Mesothelial cell of epicardium (in vitro differentiated cells): ENCODE results near the gene RAD51B. TPM values are rescaled to one million over a fixed set of nuclear protein-coding genes. Genes with fewer than 3 reads are reported as not detected.

ENCODE experiments used
- DNase-seq, 2 experiments: peaks; one replicate each; pipeline ENCODE4 v3.0.0; 2021; ENCODE audit warnings: low spot score in 2 of 2; ENCODE audit not compliant: unreplicated experiment in 2 of 2
- H3K27ac Mint-ChIP-seq: 2 replicates; pipeline ENCODE4 v1.8.0; 2021; ENCODE audit warnings: mixed read lengths
- H3K27me3 Mint-ChIP-seq: 2 replicates; pipeline ENCODE4 v1.8.0; 2021; ENCODE audit warnings: low read depth, mixed read lengths
- H3K36me3 Mint-ChIP-seq: 2 replicates; pipeline ENCODE4 v1.8.0; 2021; ENCODE audit warnings: mixed read lengths
- H3K4me1 Mint-ChIP-seq: 2 replicates; pipeline ENCODE4 v1.8.0; 2021; ENCODE audit warnings: mixed read lengths
- H3K4me3 Mint-ChIP-seq: 2 replicates; pipeline ENCODE4 v1.8.0; 2021; ENCODE audit warnings: mild to moderate bottlenecking, moderate library complexity, mixed read lengths
- H3K9me3 Mint-ChIP-seq: 2 replicates; pipeline ENCODE4 v1.8.0; 2021; ENCODE audit warnings: mixed read lengths
- total RNA-seq: library from RNA; stranded (reverse); gene quantifications from 3 replicates; pipeline ENCODE4 v1.2.1, GENCODE V29; 2021
- TF ChIP-seq, protein P1 (sequence below): fragments of 200-600 bp; sonication (generic); IDR thresholded peaks from one replicate; pipeline ENCODE4 v1.5.0; 2021; ENCODE audit warnings: antibody characterized with exemption; ENCODE audit not compliant: unreplicated experiment

Gene RAD51B
- total RNA-seq, 1 donor from 2014 or later: 34.7 TPM

DNA sequence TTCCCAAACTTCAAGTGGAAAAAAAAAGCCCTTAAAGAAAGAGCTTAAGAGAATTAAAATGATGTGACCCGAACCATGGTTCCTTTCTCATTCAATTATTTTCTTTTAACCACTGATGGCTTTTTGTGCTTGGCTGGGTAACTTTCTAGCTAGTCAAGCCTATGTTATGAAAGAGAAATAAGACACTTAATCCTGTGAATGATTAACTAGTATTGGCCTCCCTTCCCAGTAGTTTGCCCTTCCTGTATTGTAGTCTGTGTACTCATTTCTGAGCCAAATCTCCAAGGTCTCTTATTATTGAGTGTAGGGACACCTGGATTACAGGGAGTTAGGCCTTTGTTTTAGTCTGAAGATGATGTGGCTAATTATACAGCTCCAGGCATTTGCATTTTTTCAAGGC is 353.0 kb downstream of the RAD51B start:
- H3K27ac Mint-ChIP-seq: peak overlapping the region; percentile 91
- TF ChIP-seq, protein P1, sequence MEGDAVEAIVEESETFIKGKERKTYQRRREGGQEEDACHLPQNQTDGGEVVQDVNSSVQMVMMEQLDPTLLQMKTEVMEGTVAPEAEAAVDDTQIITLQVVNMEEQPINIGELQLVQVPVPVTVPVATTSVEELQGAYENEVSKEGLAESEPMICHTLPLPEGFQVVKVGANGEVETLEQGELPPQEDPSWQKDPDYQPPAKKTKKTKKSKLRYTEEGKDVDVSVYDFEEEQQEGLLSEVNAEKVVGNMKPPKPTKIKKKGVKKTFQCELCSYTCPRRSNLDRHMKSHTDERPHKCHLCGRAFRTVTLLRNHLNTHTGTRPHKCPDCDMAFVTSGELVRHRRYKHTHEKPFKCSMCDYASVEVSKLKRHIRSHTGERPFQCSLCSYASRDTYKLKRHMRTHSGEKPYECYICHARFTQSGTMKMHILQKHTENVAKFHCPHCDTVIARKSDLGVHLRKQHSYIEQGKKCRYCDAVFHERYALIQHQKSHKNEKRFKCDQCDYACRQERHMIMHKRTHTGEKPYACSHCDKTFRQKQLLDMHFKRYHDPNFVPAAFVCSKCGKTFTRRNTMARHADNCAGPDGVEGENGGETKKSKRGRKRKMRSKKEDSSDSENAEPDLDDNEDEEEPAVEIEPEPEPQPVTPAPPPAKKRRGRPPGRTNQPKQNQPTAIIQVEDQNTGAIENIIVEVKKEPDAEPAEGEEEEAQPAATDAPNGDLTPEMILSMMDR: no peak
- no peaks in the 10 kb centered on the region for H3K9me3 Mint-ChIP-seq
- no peaks in the 10 kb centered on the region for H3K27me3 Mint-ChIP-seq
- no peak for DNase-seq
- peaks cover 3% of the 10 kb centered on the region for H3K36me3 Mint-ChIP-seq
- H3K4me1 Mint-ChIP-seq: peaks cover 74% of the 10 kb centered on the region
- H3K4me3 Mint-ChIP-seq: no peak overlapping the region

DNA sequence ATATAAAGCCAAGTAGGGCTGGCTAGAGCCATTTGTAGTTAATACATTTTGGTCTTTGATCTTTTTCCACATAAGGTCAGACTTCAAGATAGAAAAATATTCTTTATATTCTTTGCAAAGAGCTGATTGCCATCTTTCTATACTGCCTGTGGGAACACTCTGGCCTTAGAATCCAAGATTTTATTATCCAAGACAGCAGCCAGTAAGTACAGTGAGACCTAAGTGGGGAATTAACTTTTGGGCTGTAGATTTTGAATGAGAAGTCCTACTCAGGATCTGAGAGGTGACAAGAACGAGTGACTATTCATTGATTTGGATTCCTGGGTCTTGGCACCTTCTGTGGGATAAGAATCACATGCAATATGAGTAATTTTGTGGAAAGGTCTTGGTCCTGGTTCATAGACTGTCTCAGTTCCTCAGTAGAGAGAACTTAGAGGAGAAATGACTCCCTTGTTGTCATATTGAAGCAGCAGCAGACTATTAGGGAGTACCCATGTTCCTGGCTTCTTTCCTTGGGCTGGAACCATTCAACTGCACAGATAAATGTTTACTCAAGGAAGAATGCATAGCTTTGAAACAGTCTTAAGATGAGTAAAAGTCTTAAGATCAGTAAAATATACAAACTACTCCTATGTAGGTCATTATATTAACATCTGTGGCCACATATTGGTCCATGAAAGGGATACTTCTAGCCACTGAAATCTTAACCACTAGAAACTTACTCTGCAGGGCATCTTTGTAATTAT is 353.8 kb downstream of the RAD51B start:
- H3K9me3 Mint-ChIP-seq: no peaks in the 10 kb centered on the region
- DNase-seq: no peak
- H3K4me3 Mint-ChIP-seq: no peak overlapping the region
- TF ChIP-seq, protein P1: no peak
- peak overlapping the region; percentile 91 for H3K27ac Mint-ChIP-seq
- H3K27me3 Mint-ChIP-seq: no peaks in the 10 kb centered on the region
- H3K36me3 Mint-ChIP-seq: peaks cover 3% of the 10 kb centered on the region
- H3K4me1 Mint-ChIP-seq: peaks cover 76% of the 10 kb centered on the region

DNA sequence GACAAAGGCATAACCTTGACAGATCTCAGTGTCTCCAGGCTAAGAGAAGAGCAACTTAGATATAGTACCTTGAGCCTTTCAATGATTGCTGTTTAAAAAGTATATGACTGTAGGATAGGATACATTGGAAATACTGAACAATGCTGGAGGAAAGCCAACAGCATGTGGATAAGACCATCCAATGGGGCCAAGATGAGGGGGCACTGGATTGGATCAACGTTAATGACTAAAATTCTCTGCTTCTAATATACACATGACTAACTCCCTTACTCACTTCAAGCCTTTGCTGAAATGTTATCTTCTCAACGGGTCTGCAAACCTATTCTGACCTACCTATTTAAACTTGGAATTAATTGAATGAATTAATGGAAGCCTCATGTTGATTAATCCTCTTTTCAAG is 354.9 kb downstream of the RAD51B start:
- no peak overlapping the region for H3K4me3 Mint-ChIP-seq
- no peaks in the 10 kb centered on the region for H3K27me3 Mint-ChIP-seq
- peaks cover 3% of the 10 kb centered on the region for H3K36me3 Mint-ChIP-seq
- no peaks in the 10 kb centered on the region for H3K9me3 Mint-ChIP-seq
- H3K4me1 Mint-ChIP-seq: peaks cover 74% of the 10 kb centered on the region
- peak overlapping the region; percentile 1 for H3K27ac Mint-ChIP-seq
- DNase-seq: no peak
- TF ChIP-seq, protein P1: no peak

DNA sequence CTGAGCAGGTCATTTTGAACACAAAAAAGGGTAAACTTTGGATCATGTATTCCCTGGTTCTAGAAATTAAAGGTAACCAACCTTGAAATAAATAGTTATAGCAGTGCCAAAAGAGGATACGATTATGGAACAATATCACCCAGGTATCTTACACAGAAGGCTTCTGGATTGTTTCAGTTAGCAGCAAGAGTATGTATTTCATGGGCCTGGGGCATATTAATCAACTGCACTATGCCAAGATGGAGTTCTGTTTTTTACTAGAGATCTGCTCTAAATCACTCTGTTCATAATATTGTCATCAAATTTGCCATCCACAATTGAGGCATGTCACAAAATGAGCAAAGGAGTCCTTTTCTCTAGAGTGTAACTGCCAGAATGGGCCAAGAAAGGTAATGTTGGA is 357.1 kb downstream of the RAD51B start:
- Mint-ChIP-seq H3K36me3 (peaks cover 3% of the 10 kb centered on the region), H3K9me3 (no peaks in the 10 kb centered on the region), H3K27ac (peak overlapping the region; percentile 90), H3K4me3 (no peak overlapping the region), H3K4me1 (peaks cover 87% of the 10 kb centered on the region), H3K27me3 (no peaks in the 10 kb centered on the region)
- TF ChIP-seq, protein P1: no peak
- DNase-seq: no peak

DNA sequence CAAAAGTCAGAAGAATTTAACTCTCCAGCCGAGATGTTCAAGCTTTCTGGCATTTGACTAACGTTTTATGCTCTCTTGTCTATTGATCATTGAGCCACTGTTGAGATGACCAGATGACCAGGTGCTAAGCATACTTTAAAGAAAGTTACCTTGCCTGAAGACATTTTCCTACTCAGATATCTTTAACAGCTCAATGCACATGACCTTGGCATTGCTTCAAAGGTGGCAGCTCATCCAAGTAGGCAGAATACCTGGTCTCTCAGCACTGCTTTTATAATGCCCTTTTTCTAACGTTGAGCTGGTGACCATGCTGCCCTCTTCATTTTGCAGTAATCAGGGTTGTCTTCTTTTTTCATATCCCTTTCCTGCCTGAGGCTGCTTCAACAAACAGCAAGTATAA is 358.1 kb downstream of the RAD51B start:
- peak overlapping the region; percentile 89 for H3K27ac Mint-ChIP-seq
- no peak overlapping the region for H3K4me3 Mint-ChIP-seq
- H3K9me3 Mint-ChIP-seq: no peaks in the 10 kb centered on the region
- TF ChIP-seq, protein P1: no peak
- H3K27me3 Mint-ChIP-seq: no peaks in the 10 kb centered on the region
- peaks cover 86% of the 10 kb centered on the region for H3K4me1 Mint-ChIP-seq
- DNase-seq: no peak
- H3K36me3 Mint-ChIP-seq: no peaks in the 10 kb centered on the region

DNA sequence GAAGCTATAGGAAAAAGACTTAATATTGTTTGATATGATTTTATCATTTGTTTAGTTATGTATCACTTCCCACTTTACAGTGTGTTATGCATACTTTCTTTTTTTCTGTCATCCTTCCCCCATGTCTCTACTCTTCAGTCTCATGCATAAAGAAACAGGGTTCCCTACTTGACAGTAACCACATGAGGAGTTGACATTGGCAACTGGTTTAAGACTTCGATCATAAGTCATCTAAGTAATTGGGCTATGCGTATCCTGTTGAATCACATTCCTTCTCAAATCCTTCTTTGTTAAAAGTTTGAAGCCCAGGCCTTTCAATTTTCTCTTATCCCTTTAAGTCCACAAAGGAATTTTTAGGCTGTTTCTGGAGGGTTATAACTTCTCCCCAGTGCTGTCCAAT is 358.7 kb downstream of the RAD51B start:
- Mint-ChIP-seq H3K4me1 (peaks cover 83% of the 10 kb centered on the region), H3K4me3 (no peak overlapping the region), H3K27me3 (no peaks in the 10 kb centered on the region), H3K9me3 (no peaks in the 10 kb centered on the region), H3K27ac (peak overlapping the region; percentile 89), H3K36me3 (no peaks in the 10 kb centered on the region)
- no peak for DNase-seq
- TF ChIP-seq, protein P1: no peak
